Stimulated activated CD4-positive, alpha-beta T cell treated with anti-CD3 and anti-CD28 coated beads, Interleukin-1b, Interleukin-23, amount 100 ng/mL, for 4 hours (primary cell): Measurements from ENCODE around the gene PTPRM.

Experiments used
- DNase-seq, 2 donors: peaks; one replicate each; pipeline ENCODE4 v3.0.0-alpha.2; 2020; ENCODE audit warnings: low read depth in 2 of 2

The PTPRM gene

DNA sequence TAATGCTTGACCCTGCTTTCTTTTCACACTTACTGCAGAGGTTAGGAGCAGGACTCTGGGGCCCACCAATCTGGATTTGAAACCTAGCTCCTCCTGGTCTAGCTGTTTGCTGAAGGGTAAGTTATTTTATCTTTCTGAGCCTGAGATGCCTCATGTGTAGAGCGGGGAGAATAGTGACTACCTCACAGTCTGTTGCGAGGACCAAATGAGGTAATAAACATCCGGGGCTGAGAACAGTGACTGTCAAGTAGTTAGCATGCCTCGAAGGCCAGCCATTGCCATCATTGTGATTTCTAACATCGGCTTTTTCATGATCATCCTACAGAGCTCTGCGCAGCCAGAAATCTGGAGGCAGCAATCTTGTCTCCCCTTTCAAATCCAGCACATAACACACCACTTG is 32.9 kb downstream of the PTPRM start:
- no peak for DNase-seq

GRCh38 chr18:7600528-7601245 is 33.6 kb downstream of the PTPRM start:
- no peak for DNase-seq

- DNase-seq = no peak
Observed at GRCh38 chr18:7601246-7601615, 34.1 kb downstream of the PTPRM start.

- no peak for DNase-seq
Observed at GRCh38 chr18:7601936-7602335, 34.8 kb downstream of the PTPRM start.

DNA sequence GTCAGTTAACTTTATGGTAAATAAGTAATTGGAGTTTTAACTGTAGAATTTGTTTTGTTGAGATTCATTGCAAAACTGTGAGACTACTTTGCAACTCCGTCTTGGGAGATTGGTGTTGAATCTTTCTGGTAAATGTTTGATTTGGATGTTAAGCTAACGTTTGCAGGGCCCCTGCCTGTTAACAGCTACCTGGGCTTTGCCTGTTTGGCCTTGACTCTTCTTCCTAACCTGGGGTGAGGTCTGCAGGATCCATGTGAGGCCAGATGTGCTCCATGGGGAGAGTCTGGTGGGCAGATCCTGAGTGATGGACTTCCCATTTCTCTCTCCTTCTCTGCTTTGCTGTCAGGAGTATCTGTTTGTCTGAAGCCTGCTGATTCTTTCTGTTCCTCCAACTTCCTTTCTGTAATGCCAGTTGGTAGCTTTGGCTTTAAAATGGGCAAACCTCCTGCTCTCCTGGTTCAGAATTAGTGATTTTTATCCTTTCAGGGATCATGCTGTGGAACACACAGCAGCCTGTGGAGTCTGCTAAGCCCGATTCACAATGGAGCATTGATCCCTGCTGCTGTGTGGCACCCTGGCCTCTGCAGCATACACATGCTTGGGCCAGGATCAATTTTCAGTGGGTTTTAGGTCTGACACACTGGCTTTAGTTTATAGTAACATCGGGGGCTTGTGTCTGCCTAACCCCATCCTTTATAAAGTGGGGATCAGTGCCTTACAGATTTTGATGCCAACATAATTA is 36.3 kb downstream of the PTPRM start:
- DNase-seq = no peak

DNA sequence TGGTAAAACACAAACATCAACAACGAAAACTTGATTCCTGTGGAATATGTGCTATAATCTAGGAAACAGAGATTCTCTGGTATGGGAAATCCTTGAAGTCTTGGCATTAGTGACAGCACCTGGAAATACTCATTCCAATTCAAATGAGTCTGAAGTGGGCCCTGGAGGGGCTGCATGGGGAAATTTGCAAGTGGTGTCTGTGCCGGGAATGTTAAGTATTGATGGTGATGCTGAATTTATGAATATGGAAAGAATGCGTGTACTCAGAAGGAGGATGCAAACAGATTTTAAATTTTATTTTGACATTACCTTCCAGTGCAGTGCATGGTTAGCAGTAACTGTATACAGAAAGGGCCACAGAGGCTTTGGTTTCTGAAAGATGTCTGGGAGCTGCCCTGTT is 37.2 kb downstream of the PTPRM start:
- DNase-seq = no peak

DNA sequence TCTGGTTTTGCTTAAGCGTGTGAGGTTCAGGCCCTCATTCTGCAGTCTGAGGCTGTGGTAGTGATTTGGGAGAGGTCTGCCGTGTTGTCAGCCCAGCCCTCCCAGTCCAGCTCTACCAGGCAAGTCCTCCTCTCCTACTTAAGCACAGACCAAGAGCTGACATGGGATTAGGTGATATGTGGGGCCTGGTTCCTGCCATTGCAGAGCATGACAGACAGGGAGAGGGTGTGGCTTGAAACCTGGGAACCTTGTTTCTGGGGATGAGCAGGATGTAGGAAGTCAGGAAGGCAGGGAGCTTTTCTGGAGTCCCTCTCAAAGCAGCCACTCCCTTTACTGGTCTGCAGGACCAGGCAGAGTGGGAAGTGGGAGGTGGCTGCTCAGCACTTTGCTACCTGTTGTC is 38.6 kb downstream of the PTPRM start:
- DNase-seq = no peak

GRCh38 chr18:7607540-7608173 is 40.5 kb downstream of the PTPRM start:
- DNase-seq = no peak

GRCh38 chr18:7608174-7608550 is 41.0 kb downstream of the PTPRM start:
- DNase-seq = no peak

- DNase-seq = no peak
Observed at GRCh38 chr18:7608781-7609201, 41.7 kb downstream of the PTPRM start.

- DNase-seq = no peak
Observed at GRCh38 chr18:7609617-7610016, 42.5 kb downstream of the PTPRM start.

DNA sequence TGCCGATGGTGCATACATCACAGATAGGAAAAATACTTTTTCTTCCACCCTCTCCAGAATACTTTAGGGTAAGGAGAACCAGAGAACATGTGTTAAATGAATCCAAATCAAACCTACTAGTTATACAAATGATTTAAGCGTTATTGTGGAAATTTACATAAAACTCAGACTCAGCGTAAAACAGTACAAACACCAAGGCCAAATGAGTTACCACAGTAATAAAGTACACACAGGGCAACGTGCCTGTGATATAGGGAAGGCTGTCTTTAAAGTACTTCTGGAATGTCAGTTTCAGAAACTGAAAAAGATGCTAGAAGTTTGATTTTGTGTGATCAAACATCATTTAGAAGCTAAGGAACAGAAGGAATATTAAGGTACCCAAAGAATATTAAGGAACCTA is 46.9 kb downstream of the PTPRM start:
- no peak for DNase-seq

- DNase-seq = no peak
Observed at GRCh38 chr18:7615840-7616239, 48.7 kb downstream of the PTPRM start.

DNA sequence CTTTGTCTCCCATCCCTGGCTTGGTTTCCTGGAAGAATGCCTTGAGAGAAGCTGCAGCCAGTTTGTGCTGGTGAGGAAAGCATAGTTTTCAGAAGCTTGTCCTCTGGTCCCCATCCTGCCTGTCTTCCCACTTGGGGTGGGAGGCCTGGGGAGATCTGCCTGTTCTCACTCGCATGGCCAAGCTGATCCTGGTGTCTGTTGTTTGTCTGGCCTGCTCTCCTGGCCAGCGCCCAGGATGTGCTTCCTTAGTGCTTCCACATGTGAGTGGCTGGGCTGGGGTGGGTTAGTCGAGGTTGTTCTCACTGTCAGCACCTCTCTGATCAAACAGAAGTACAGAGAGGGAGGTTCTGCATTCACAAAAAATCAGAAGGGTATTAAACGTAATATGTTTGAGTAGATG is 49.5 kb downstream of the PTPRM start:
- no peak for DNase-seq

GRCh38 chr18:7617738-7618422 is 50.8 kb downstream of the PTPRM start:
- DNase-seq = no peak

DNA sequence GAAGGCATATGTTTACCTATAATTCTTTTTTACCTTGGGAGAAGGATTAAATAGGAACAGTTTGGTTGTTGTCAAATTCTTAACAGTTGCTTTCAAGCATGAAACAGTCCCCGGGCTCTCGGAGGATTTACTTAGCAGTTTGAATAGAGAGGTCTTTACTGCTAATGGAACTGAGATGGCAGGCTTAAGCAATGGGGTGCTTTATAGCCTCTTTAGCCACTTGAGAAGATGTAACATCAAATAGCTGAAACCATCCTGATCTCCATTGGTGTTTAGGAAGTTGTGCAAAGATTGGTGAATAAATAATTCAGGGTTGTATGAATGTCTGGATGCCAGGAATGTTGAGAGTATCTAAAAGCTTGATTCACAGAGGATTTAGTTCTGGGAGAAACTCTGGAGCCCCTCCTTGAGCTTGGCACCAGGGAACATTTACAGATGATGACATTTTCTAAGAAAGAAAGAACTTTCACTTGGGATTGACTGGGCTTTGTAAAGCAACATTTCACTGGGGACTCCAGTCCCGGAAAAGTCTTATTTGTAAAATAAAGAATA is 51.9 kb downstream of the PTPRM start:
- no peak for DNase-seq

DNA sequence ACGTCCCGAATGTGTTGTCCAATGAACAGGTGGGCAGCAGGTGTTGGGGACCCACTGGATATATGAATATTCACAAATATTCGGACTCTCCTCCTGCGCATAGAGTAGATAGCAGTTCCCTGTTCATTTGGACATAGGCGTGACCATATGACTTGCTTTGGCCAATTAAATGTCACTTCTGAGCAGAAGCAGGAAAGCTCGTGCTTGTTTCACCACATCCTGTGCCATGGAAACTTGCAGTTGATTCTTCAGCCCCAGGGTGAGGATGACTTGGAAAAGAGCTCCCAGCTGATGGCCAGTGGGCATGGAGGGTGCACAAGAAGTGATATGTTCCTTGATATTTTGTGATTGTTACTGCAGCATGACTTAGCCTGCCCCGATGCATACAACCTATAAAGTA is 52.6 kb downstream of the PTPRM start:
- DNase-seq = no peak

DNA sequence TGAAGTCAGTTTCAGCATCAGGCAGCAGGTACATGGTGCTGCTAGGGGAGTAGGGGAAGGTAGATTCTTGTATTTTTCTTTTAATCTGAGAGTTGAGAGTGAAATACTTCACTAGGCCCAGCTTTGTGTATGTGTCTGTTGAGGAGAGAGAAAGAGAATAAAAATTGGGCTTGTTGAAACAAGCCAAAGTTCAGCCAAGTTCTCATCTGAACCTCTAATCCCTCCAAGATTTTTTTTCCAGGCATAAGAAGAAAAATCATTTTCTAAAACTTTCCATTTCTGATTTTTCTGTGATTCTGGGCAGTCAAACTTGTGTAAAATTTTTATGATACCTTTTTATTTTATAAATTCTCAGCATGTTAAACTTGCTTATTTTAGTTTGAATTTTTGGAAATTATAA is 55.6 kb downstream of the PTPRM start:
- DNase-seq = no peak

DNA sequence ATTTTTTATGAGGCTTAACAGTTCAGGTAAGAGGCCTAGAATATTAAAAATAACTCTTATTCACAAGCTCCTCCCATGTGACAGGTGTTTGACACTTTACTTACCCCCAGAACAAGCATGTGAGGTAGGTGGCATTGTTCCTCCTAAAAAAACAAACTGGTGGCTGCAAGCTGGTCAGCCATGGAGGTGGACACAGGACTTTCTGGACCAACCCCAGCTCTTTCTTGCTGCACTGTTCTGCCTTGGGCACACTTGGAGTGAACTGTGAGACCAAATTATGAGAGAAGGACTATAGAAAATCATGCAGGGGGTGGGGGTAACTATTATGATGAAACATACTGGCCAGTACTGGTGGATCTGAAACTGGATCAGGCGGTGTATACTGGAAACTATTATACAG is 56.6 kb downstream of the PTPRM start:
- DNase-seq = no peak

DNA sequence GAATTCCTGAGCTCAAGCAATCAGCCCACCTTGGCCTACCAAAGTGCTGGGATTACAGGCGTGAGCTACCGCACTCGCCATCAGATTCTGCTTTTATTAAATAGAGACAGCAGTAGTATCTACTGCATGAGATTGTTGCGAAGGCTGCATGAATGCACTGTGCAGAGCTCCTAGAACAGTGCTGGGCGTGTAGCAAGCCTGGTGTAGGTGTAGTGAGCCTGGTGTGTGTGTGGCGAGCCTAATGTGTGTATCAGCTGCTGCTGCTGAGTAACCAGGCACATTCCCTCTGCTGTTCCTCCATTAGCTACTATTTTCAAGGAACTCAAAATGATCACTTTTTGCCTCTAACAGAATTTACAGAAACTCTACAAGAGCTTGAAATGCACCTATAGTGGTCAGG is 57.6 kb downstream of the PTPRM start:
- DNase-seq = no peak

GRCh38 chr18:7626175-7626921 is 59.2 kb downstream of the PTPRM start:
- DNase-seq = no peak
